Measurements from ENCODE around the gene LY6G6D.

Gene LY6G6D

GRCh38 chr6:31767096-31767645 lies 52.0 kb downstream of the LY6G6D start:
- H3K4me3 ChIP-seq (replicated peaks; ENCODE audit: low read depth, low read length) = no peak overlapping the region
- no peak for DNase-seq (ENCODE audit: extremely low read depth, low read depth)
- no peak for TF ChIP-seq CTCF (IDR thresholded peaks at IDR 0.05; ENCODE audit: low read depth, low read length, missing control alignments)
